H1 (cell line): Measurements from ENCODE around the gene FLOT1. TPM values are rescaled to one million over a fixed set of nuclear protein-coding genes. Genes with fewer than 3 reads are reported as not detected.

ENCODE experiments used
- FOSL1 ChIP-seq: IDR thresholded peaks from 2 replicates; pipeline ENCODE4 v1.6.1; 2011; ENCODE audit warnings: mild to moderate bottlenecking, low read depth, low read length, moderate library complexity; ENCODE audit not compliant: insufficient read depth
- polyA plus RNA-seq, 7 experiments: library from polyadenylated mRNA; depleted of rRNA in 3 of 7; stranded (reverse) in 5 of 7; unstranded in 2 of 7; fragments of >200 nt in 5 of 7; fragments of 200-250 nt in 2 of 7; gene quantifications; 1 replicate in 5 of 7; 2 replicates in 1 of 7; 4 replicates in 1 of 7; pipeline versions ENCODE4 v1.2.1 to v1.2.3, GENCODE V29; 2011 to 2013; ENCODE audit warnings: missing spikeins in 2 of 7, mixed read lengths in 2 of 7
- total RNA-seq: library from RNA; stranded (reverse); fragmentation: NEBNext Ultra II Directional; extraction: Animal tissue kit (Norgen Biotek cat#: 25700); gene quantifications from 2 replicates; pipeline ENCODE4 v1.2.1, GENCODE V29; 2021

The FLOT1 gene
- total and polyA plus RNA-seq, 2 of the 8 experiments (the other 6 are each of a cell fraction or from before 2014, with no cell fraction given): 87.5 to 88.1 TPM

DNA sequence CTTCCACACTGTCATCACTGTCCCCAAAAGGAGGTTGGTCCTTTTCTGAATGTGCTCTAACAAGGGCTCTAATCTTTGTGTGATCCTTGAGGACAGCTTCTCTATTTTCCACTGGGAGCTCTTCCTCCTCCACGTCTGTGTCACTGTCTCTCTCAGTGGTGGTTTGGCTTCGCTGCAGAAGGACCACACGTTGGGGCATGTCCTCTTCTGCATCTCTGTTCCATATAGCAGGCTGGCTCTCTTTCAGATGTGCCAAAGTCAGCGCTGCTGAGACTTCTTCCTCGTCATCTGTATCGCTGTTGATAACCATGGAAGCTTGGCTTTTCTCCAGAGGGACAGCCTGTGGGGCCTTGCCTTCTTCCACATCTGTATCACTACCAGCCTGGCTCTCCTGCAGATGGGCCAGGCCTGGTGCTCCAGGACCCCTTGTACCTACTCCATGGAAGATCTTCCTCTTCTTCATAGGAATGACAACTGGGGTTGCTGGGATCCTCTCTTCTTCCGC, 30.0 kb downstream of the FLOT1 start (continued):
- no peak for TF ChIP-seq FOSL1
